H1 (cell line): ENCODE data around the gene GCNA. TPM values are rescaled to one million over a fixed set of nuclear protein-coding genes. Genes with fewer than 3 reads are reported as not detected.

Experiments used
- CTCF ChIA-PET: fragments of 300-600 bp; sonication (Branson Sonifier 250); formaldehyde crosslinking; loops from one replicate; lab custom pipeline; 2021; ENCODE audit not compliant: partially characterized antibody; lab: Charles Lee
- POLR2A ChIA-PET: fragments of 300-600 bp; sonication (Branson Sonifier 250); formaldehyde crosslinking; loops from one replicate; lab custom pipeline; 2021; ENCODE audit warnings: inconsistent platforms; ENCODE audit not compliant: partially characterized antibody; lab: Charles Lee
- DNase-seq, 2 experiments: peaks; one replicate each; pipeline versions ENCODE4 v3.0.0 to v3.0.0-alpha.2; 2010 to 2022; ENCODE audit warnings: low spot score in 2 of 2, low read depth in 1 of 2, mixed read lengths in 1 of 2
- FAIRE-seq: peaks from 2 replicates; lab custom pipeline; 2011; peaks lifted over from hg19 to GRCh38; lab: Jason Lieb, UNC
- H2AFZ ChIP-seq: 2 replicates; pipeline ENCODE4 v1.8.1; 2012; ENCODE audit warnings: low read length, inconsistent platforms
- H2AK5ac ChIP-seq: 2 replicates; pipeline ENCODE4 v1.6.1; 2013; ENCODE audit warnings: low read depth, low read length
- H2BK120ac ChIP-seq: replicated peaks from 2 replicates; pipeline ENCODE3; 2013; ENCODE audit warnings: low read depth, low read length, inconsistent platforms
- H2BK12ac ChIP-seq: 2 replicates; pipeline ENCODE4 v1.6.1; 2013; ENCODE audit warnings: low read depth, low read length
- H2BK15ac ChIP-seq: 2 replicates; pipeline ENCODE4 v1.6.1; 2013; ENCODE audit warnings: low read length
- H2BK20ac ChIP-seq: 2 replicates; pipeline ENCODE4 v1.6.1; 2013; ENCODE audit warnings: low read length
- H2BK5ac ChIP-seq: 2 replicates; pipeline ENCODE4 v1.6.1; 2013; ENCODE audit warnings: low read depth, low read length
- H3K14ac ChIP-seq: 2 replicates; pipeline ENCODE4 v1.6.1; 2013; ENCODE audit warnings: inconsistent platforms; ENCODE audit not compliant: insufficient read length
- H3K18ac ChIP-seq: 2 replicates; pipeline ENCODE4 v1.6.1; 2013; ENCODE audit warnings: low read length; ENCODE audit errors: extremely low read depth
- H3K23ac ChIP-seq: 2 replicates; pipeline ENCODE4 v1.6.1; 2013; ENCODE audit warnings: inconsistent platforms; ENCODE audit not compliant: insufficient read length
- H3K23me2 ChIP-seq: 2 replicates; pipeline ENCODE4 v1.6.1; 2013; ENCODE audit warnings: low read depth, low read length
- H3K27ac ChIP-seq: 2 replicates; pipeline ENCODE4 v1.6.1; 2011; ENCODE audit warnings: low read depth, low read length, inconsistent platforms
- H3K27me3 ChIP-seq, 4 experiments: replicated peaks in 1 of 4; 1 replicate in 1 of 4; 2 replicates in 3 of 4; pipeline versions ENCODE4 v1.6.1 to v1.8.1; 2011 to 2013; ENCODE audit warnings: low read length in 3 of 4, mild to moderate bottlenecking in 3 of 4, inconsistent platforms in 2 of 4, mixed read lengths in 2 of 4, moderate library complexity in 1 of 4; ENCODE audit not compliant: control insufficient read depth in 3 of 4, insufficient read depth in 3 of 4; ENCODE audit errors: extremely low read depth in 1 of 4
- H3K36me3 ChIP-seq, 4 experiments: 2 replicates each; pipeline versions ENCODE4 v1.6.1 to v1.8.1; 2011 to 2013; ENCODE audit warnings: mild to moderate bottlenecking in 4 of 4, low read length in 3 of 4, moderate library complexity in 2 of 4, control low read depth in 1 of 4, inconsistent platforms in 1 of 4; ENCODE audit not compliant: insufficient read depth in 4 of 4, control insufficient read depth in 2 of 4
- H3K4ac ChIP-seq: replicated peaks from 2 replicates; pipeline ENCODE3; 2013; ENCODE audit warnings: low read length, low read depth, mixed read lengths, inconsistent platforms; ENCODE audit not compliant: insufficient read length
- H3K4me1 ChIP-seq, 4 experiments: replicated peaks in 1 of 4; 1 replicate in 1 of 4; 2 replicates in 3 of 4; pipeline versions ENCODE4 v1.6.1 to v1.8.1; 2011 to 2013; ENCODE audit warnings: low read length in 3 of 4, inconsistent platforms in 2 of 4, mixed read lengths in 1 of 4; ENCODE audit not compliant: insufficient read depth in 4 of 4, control insufficient read depth in 3 of 4
- H3K4me2 ChIP-seq, 2 experiments: 2 replicates each; pipeline versions ENCODE4 v1.6.1 to v1.8.1; 2011 to 2013; ENCODE audit warnings: low read depth in 2 of 2, low read length in 2 of 2, control low read depth in 1 of 2, inconsistent platforms in 1 of 2, mild to moderate bottlenecking in 1 of 2; ENCODE audit not compliant: insufficient read depth in 1 of 2
- H3K4me3 ChIP-seq, 4 experiments: fragments of 200-600, 300-600 bp in 1 of 4; sonication (generic), shearing (Covaris generic), sonication (Bioruptor Twin) in 1 of 4; 2 replicates each; pipeline versions ENCODE4 v1.5.1 to v1.8.1; 2011 to 2016; ENCODE audit warnings: low read length in 4 of 4, low read depth in 3 of 4, control low read depth in 2 of 4, inconsistent platforms in 2 of 4, mild to moderate bottlenecking in 2 of 4, mixed read lengths in 1 of 4, moderate library complexity in 1 of 4; ENCODE audit not compliant: insufficient read depth in 2 of 4; ENCODE audit errors: extremely low read depth in 1 of 4
- H3K56ac ChIP-seq: replicated peaks from 2 replicates; pipeline ENCODE3; 2013; ENCODE audit warnings: low read depth, mild to moderate bottlenecking, mixed read lengths, low read length, inconsistent platforms; ENCODE audit not compliant: insufficient read length
- H3K79me1 ChIP-seq: 2 replicates; pipeline ENCODE4 v1.6.1; 2013; ENCODE audit warnings: low read depth, low read length, control low read depth
- H3K79me2 ChIP-seq, 2 experiments: 2 replicates each; pipeline versions ENCODE4 v1.6.1 to v1.8.1; 2012 to 2013; ENCODE audit warnings: low read length in 2 of 2, mild to moderate bottlenecking in 2 of 2, inconsistent platforms in 1 of 2; ENCODE audit not compliant: insufficient read depth in 2 of 2, control insufficient read depth in 1 of 2
- H3K9ac ChIP-seq, 4 experiments: replicated peaks in 1 of 4; 1 replicate in 1 of 4; 2 replicates in 3 of 4; pipeline versions ENCODE4 v1.6.1 to v1.8.1; 2011 to 2013; ENCODE audit warnings: low read depth in 3 of 4, low read length in 3 of 4, control low read depth in 2 of 4, mild to moderate bottlenecking in 2 of 4, moderate library complexity in 2 of 4, inconsistent platforms in 1 of 4; ENCODE audit errors: extremely low read depth in 1 of 4
- H3K9me3 ChIP-seq, 2 experiments: 2 replicates each; pipeline versions ENCODE4 v1.6.1 to v1.8.1; 2012 to 2013; ENCODE audit warnings: mild to moderate bottlenecking in 2 of 2, moderate library complexity in 2 of 2, control low read depth in 1 of 2, inconsistent platforms in 1 of 2, low read depth in 1 of 2, low read length in 1 of 2, mixed read lengths in 1 of 2; ENCODE audit not compliant: insufficient read depth in 2 of 2
- H4K20me1 ChIP-seq, 2 experiments: replicated peaks in 1 of 2; 2 replicates each; pipeline versions ENCODE3 to v1.8.1; 2011 to 2013; ENCODE audit warnings: inconsistent platforms in 2 of 2, low read length in 2 of 2, mild to moderate bottlenecking in 1 of 2; ENCODE audit not compliant: insufficient read depth in 2 of 2, control insufficient read depth in 1 of 2
- H4K5ac ChIP-seq: 2 replicates; pipeline ENCODE4 v1.6.1; 2013; ENCODE audit warnings: low read length, low read depth, mixed read lengths, inconsistent platforms; ENCODE audit not compliant: insufficient read length
- H4K8ac ChIP-seq: 2 replicates; pipeline ENCODE4 v1.8.0; 2013; ENCODE audit warnings: mild to moderate bottlenecking, moderate library complexity, low read length, inconsistent platforms; ENCODE audit not compliant: insufficient read depth; ENCODE audit errors: extremely low read depth
- H4K91ac ChIP-seq: replicated peaks from 2 replicates; pipeline ENCODE3; 2013; ENCODE audit warnings: low read length, mixed read lengths, inconsistent platforms; ENCODE audit not compliant: insufficient read length
- BCL11A ChIP-seq, 2 experiments: IDR thresholded peaks; one replicate each; pipeline ENCODE4 v1.6.1; 2011; ENCODE audit warnings: low read depth in 2 of 2, low read length in 2 of 2, mild to moderate bottlenecking in 2 of 2
- CHD1 ChIP-seq: IDR thresholded peaks from 2 replicates; pipeline ENCODE4 v1.6.1; 2012; ENCODE audit warnings: low read depth, low read length, improper control_type of control experiment
- EZH2 ChIP-seq: fragments of 200-600 bp; sonication (generic); IDR thresholded peaks from 2 replicates; pipeline ENCODE4 v1.7.1; 2012; ENCODE audit warnings: low read depth, mild to moderate bottlenecking, moderate library complexity, low read length, inconsistent platforms; ENCODE audit not compliant: severe bottlenecking
- FOSL1 ChIP-seq: IDR thresholded peaks from 2 replicates; pipeline ENCODE4 v1.6.1; 2011; ENCODE audit warnings: mild to moderate bottlenecking, low read depth, low read length, moderate library complexity; ENCODE audit not compliant: insufficient read depth
- GTF2F1 ChIP-seq: IDR thresholded peaks from 2 replicates; pipeline ENCODE4 v1.6.1; 2012; ENCODE audit warnings: low read depth, low read length, improper control_type of control experiment, borderline replicate concordance
- HDAC2 ChIP-seq, 2 experiments: fragments of 300-600 bp in 1 of 2; sonication (generic) in 1 of 2; IDR thresholded peaks; 2 replicates each; pipeline ENCODE4 v1.6.1; 2011 to 2012; ENCODE audit warnings: low read depth in 2 of 2, low read length in 2 of 2, mild to moderate bottlenecking in 2 of 2, moderate library complexity in 2 of 2, borderline replicate concordance in 1 of 2, inconsistent platforms in 1 of 2
- JUN ChIP-seq: IDR thresholded peaks from 2 replicates; pipeline ENCODE4 v1.6.1; 2011; ENCODE audit warnings: low read depth, mild to moderate bottlenecking, improper control_type of control experiment, low read length
- KDM1A ChIP-seq: fragments of 200-600, 300-600 bp; sonication (generic); IDR thresholded peaks from 2 replicates; pipeline ENCODE4 v1.7.1; 2016; ENCODE audit warnings: mild to moderate bottlenecking, low read length, borderline replicate concordance
- KDM4A ChIP-seq: IDR thresholded peaks from one replicate; pipeline ENCODE4 v1.7.1; 2012; ENCODE audit warnings: low read depth, mild to moderate bottlenecking, moderate library complexity, low read length, inconsistent platforms; ENCODE audit not compliant: severe bottlenecking
- PHF8 ChIP-seq: fragments of 200-600 bp; sonication (generic); conservative IDR thresholded peaks from 2 replicates; pipeline ENCODE4 v1.7.1; 2012; ENCODE audit warnings: low read depth, mild to moderate bottlenecking, inconsistent platforms, low read length, moderate library complexity
- RNF2 ChIP-seq: fragments of 200-900, 300-1000 bp; sonication (generic); IDR thresholded peaks from 2 replicates; pipeline ENCODE4 v1.7.1; 2016; ENCODE audit warnings: borderline replicate concordance, low read depth, mild to moderate bottlenecking, antibody characterized with exemption, low read length; ENCODE audit not compliant: poor library complexity, severe bottlenecking; ENCODE audit errors: missing control alignments
- RXRA ChIP-seq: IDR thresholded peaks from 2 replicates; pipeline ENCODE4 v1.6.1; 2011; ENCODE audit warnings: low read depth, mild to moderate bottlenecking, low read length, moderate library complexity; ENCODE audit not compliant: insufficient read depth
- SIX5 ChIP-seq: IDR thresholded peaks from 2 replicates; pipeline ENCODE4 v1.6.1; 2011; ENCODE audit warnings: mild to moderate bottlenecking, low read depth, low read length
- TAF7 ChIP-seq: optimal IDR thresholded peaks from 2 replicates; pipeline ENCODE3; 2011; ENCODE audit warnings: low read depth, mild to moderate bottlenecking, inconsistent platforms, low read length, moderate library complexity, borderline replicate concordance
- WGBS, 2 experiments: shearing (Covaris generic) in 1 of 2; methylation state at CpG; one replicate each; pipeline versions ENCODE4 v1.1.6 to v1.1.7; 2013 to 2015; ENCODE audit warnings: low lambda C conversion rate in 2 of 2, mixed read lengths in 2 of 2, inconsistent platforms in 1 of 2, low coverage in 1 of 2, missing lambda C conversion rate in 1 of 2; ENCODE audit not compliant: insufficient replicate concordance in 2 of 2, insufficient coverage in 1 of 2, insufficient read length in 1 of 2; ENCODE audit errors: extremely low coverage in 1 of 2, missing lambda C conversion rate in 1 of 2; 5-methylcytosine and 5-hydroxymethylcytosine counted together
- polyA plus RNA-seq, 7 experiments: library from polyadenylated mRNA; depleted of rRNA in 3 of 7; stranded (reverse) in 5 of 7; unstranded in 2 of 7; fragments of >200 nt in 5 of 7; fragments of 200-250 nt in 2 of 7; gene quantifications; 1 replicate in 5 of 7; 2 replicates in 1 of 7; 4 replicates in 1 of 7; pipeline versions ENCODE4 v1.2.1 to v1.2.3, GENCODE V29; 2011 to 2013; ENCODE audit warnings: missing spikeins in 2 of 7, mixed read lengths in 2 of 7
- total RNA-seq: library from RNA; stranded (reverse); fragmentation: NEBNext Ultra II Directional; extraction: Animal tissue kit (Norgen Biotek cat#: 25700); gene quantifications from 2 replicates; pipeline ENCODE4 v1.2.1, GENCODE V29; 2021

The GCNA gene
- total and polyA plus RNA-seq, 2 of the 8 experiments (the other 6 are each of a cell fraction or from before 2014, with no cell fraction given) = 0.41 to 0.95 TPM

GRCh38 chrX:71659342-71659741 lies 81.1 kb downstream of the GCNA start:
- ChIA-PET CTCF (no interaction called here), POLR2A (no interaction called here)
- TF ChIP-seq KDM1A (no peak), FOSL1 (no peak), PHF8 (no peak), RNF2 (no peak), HDAC2 (IDR thresholded peaks at IDR 0.05; ENCODE audit: borderline replicate concordance in 1 of 2, low read depth in 2 of 2, low read length in 2 of 2) (no peak), BCL11A (IDR thresholded peaks at IDR 0.05; ENCODE audit: low read depth in 2 of 2, low read length in 2 of 2) (no peak), RXRA (no peak), EZH2 (no peak), CHD1 (no peak), JUN (no peak), SIX5 (no peak), GTF2F1 (no peak), TAF7 (no peak), KDM4A (no peak)
- Histone ChIP-seq H3K27ac (no peak overlapping the region), H3K23me2 (no peaks in the 10 kb centered on the region), H3K79me2 (no peaks in the 10 kb centered on the region), H3K79me1 (no peaks in the 10 kb centered on the region), H2BK120ac (no peak overlapping the region), H3K9me3 (no peaks in the 10 kb centered on the region), H3K18ac (no peak overlapping the region), H4K91ac (no peak overlapping the region), H3K56ac (no peak overlapping the region), H3K4me1 (no peaks in the 10 kb centered on the region), H2BK20ac (no peak overlapping the region), H3K23ac (no peak overlapping the region), H2AFZ (no peak overlapping the region), H3K4me3 (no peak overlapping the region), H4K20me1 (no peaks in the 10 kb centered on the region), H3K36me3 (no peaks in the 10 kb centered on the region), H2BK12ac (no peak overlapping the region), H4K8ac (no peak overlapping the region), H3K27me3 (no peaks in the 10 kb centered on the region), H3K14ac (no peak overlapping the region), H2BK5ac (no peak overlapping the region), H4K5ac (no peak overlapping the region), H3K9ac (no peak overlapping the region), H3K4me2 (no peak overlapping the region), H2AK5ac (no peak overlapping the region), H3K4ac (no peak overlapping the region), H2BK15ac (no peak overlapping the region)
- DNase-seq (no peak), FAIRE-seq (no peak)
- WGBS, 2 experiments = 89% methylated on average over 3 of the region's 3 CpGs; no CpG with 5 or more reads in 1 of the 2 experiments
